H9 (cell line): ENCODE results near the gene TMEM273. TPM values are rescaled to one million over a fixed set of nuclear protein-coding genes. Genes with fewer than 3 reads are reported as not detected.

Experiments
- DNase-seq: peaks from one replicate; pipeline ENCODE4 v3.0.0-alpha.2; 2017
- H2AFZ ChIP-seq: one replicate; pipeline ENCODE4 v1.6.1; 2013; ENCODE audit warnings: mild to moderate bottlenecking, low read length, control low read depth, moderate library complexity
- H2AK5ac ChIP-seq: 2 replicates; pipeline ENCODE4 v1.6.1; 2013; ENCODE audit warnings: low read length, control low read depth, mixed read lengths; ENCODE audit not compliant: insufficient read length
- H2BK120ac ChIP-seq: one replicate; pipeline ENCODE4 v1.6.1; 2013; ENCODE audit warnings: low read depth, mild to moderate bottlenecking, low read length, control low read depth, inconsistent platforms; ENCODE audit not compliant: poor library complexity, severe bottlenecking
- H2BK12ac ChIP-seq: 2 replicates; pipeline ENCODE4 v1.6.1; 2013; ENCODE audit warnings: low read length, control low read depth, mixed read lengths, low read depth; ENCODE audit not compliant: insufficient read length
- H2BK15ac ChIP-seq: 2 replicates; pipeline ENCODE4 v1.6.1; 2013; ENCODE audit warnings: low read depth, low read length, control low read depth
- H2BK20ac ChIP-seq: one replicate; pipeline ENCODE4 v1.6.1; 2013; ENCODE audit warnings: low read depth, mild to moderate bottlenecking, low read length, control low read depth, inconsistent platforms; ENCODE audit not compliant: poor library complexity, severe bottlenecking
- H2BK5ac ChIP-seq: 2 replicates; pipeline ENCODE4 v1.6.1; 2013; ENCODE audit warnings: low read length, control low read depth, mixed read lengths; ENCODE audit not compliant: insufficient read length
- H3K14ac ChIP-seq: 2 replicates; pipeline ENCODE4 v1.6.1; 2013; ENCODE audit warnings: low read length, control low read depth; ENCODE audit not compliant: insufficient read depth
- H3K18ac ChIP-seq: 2 replicates; pipeline ENCODE4 v1.6.1; 2013; ENCODE audit warnings: low read depth, mild to moderate bottlenecking, mixed read lengths, low read length, control low read depth; ENCODE audit not compliant: insufficient read length
- H3K23ac ChIP-seq: 2 replicates; pipeline ENCODE4 v1.6.1; 2013; ENCODE audit warnings: low read length, control low read depth, mixed read lengths, low read depth; ENCODE audit not compliant: insufficient read length
- H3K23me2 ChIP-seq: 2 replicates; pipeline ENCODE4 v1.6.1; 2013; ENCODE audit warnings: low read depth, mild to moderate bottlenecking, mixed read lengths, low read length, control low read depth; ENCODE audit not compliant: insufficient read length, poor library complexity, severe bottlenecking
- H3K27ac ChIP-seq: 2 replicates; pipeline ENCODE4 v1.5.1; 2013; ENCODE audit warnings: low read length, control low read depth, mixed read lengths, low read depth; ENCODE audit not compliant: insufficient read length
- H3K27me3 ChIP-seq: 2 replicates; pipeline ENCODE4 v1.6.1; 2013; ENCODE audit warnings: low read length, control low read depth, inconsistent platforms; ENCODE audit not compliant: insufficient read depth
- H3K4ac ChIP-seq: 2 replicates; pipeline ENCODE4 v1.6.1; 2013; ENCODE audit warnings: low read depth, mild to moderate bottlenecking, control low read depth, inconsistent platforms, low read length, moderate library complexity
- H3K4me1 ChIP-seq: 2 replicates; pipeline ENCODE4 v1.6.1; 2013; ENCODE audit warnings: low read length, control low read depth, inconsistent platforms; ENCODE audit not compliant: insufficient read depth
- H3K4me2 ChIP-seq: 2 replicates; pipeline ENCODE4 v1.6.1; 2013; ENCODE audit warnings: low read length, control low read depth, mixed read lengths; ENCODE audit not compliant: insufficient read length, insufficient read depth
- H3K56ac ChIP-seq: 2 replicates; pipeline ENCODE4 v1.6.1; 2013; ENCODE audit warnings: low read depth, mild to moderate bottlenecking, mixed read lengths, low read length, control low read depth; ENCODE audit not compliant: insufficient read length
- H3K79me1 ChIP-seq: 2 replicates; pipeline ENCODE4 v1.6.1; 2013; ENCODE audit warnings: low read depth, mild to moderate bottlenecking, moderate library complexity, low read length, control low read depth, inconsistent platforms; ENCODE audit not compliant: insufficient read depth, poor library complexity, severe bottlenecking
- H3K79me2 ChIP-seq: 2 replicates; pipeline ENCODE4 v1.6.1; 2013; ENCODE audit warnings: low read length, control low read depth, inconsistent platforms; ENCODE audit not compliant: insufficient read depth
- H3K9ac ChIP-seq: 2 replicates; pipeline ENCODE4 v1.6.1; 2013; ENCODE audit warnings: low read length, control low read depth, mixed read lengths; ENCODE audit not compliant: insufficient read length; ENCODE audit errors: extremely low read depth
- H3K9me3 ChIP-seq: one replicate; pipeline ENCODE4 v1.6.1; 2013; ENCODE audit warnings: low read depth, low read length, inconsistent platforms; ENCODE audit not compliant: control insufficient read depth
- H3T11ph ChIP-seq: one replicate; pipeline ENCODE4 v1.6.1; 2013; ENCODE audit warnings: mild to moderate bottlenecking, low read length, control low read depth, inconsistent platforms
- H4K20me1 ChIP-seq: one replicate; pipeline ENCODE4 v1.6.1; 2013; ENCODE audit not compliant: control insufficient read depth, insufficient read length, insufficient read depth
- H4K5ac ChIP-seq: 2 replicates; pipeline ENCODE4 v1.6.1; 2013; ENCODE audit warnings: low read depth, mild to moderate bottlenecking, mixed read lengths, low read length, control low read depth; ENCODE audit not compliant: insufficient read length
- H4K8ac ChIP-seq: replicated peaks from 2 replicates; pipeline ENCODE4 v1.6.1; 2013; ENCODE audit warnings: low read length, control low read depth, mixed read lengths, low read depth; ENCODE audit not compliant: insufficient read length
- H4K91ac ChIP-seq: 2 replicates; pipeline ENCODE4 v1.6.1; 2013; ENCODE audit warnings: low read depth, mild to moderate bottlenecking, moderate library complexity, mixed read lengths, low read length, control low read depth; ENCODE audit not compliant: insufficient read length
- H3K27ac Mint-ChIP-seq, 3 experiments: 2 replicates in 2 of 3; 3 replicates in 1 of 3; pipeline ENCODE4 v1.8.0; 2020 to 2021; ENCODE audit warnings: mixed read lengths in 3 of 3, mild to moderate bottlenecking in 1 of 3, moderate library complexity in 1 of 3
- H3K27me3 Mint-ChIP-seq: 2 replicates; pipeline ENCODE4 v1.8.0; 2021; ENCODE audit warnings: low read depth, mild to moderate bottlenecking, moderate library complexity, mixed read lengths
- H3K36me3 Mint-ChIP-seq, 3 experiments: 2 replicates in 2 of 3; 3 replicates in 1 of 3; pipeline ENCODE4 v1.8.0; 2020 to 2021; ENCODE audit warnings: low read depth in 3 of 3, mixed read lengths in 3 of 3; ENCODE audit not compliant: insufficient read depth in 1 of 3
- H3K4me1 Mint-ChIP-seq, 2 experiments: 2 replicates each; pipeline ENCODE4 v1.8.0; 2020; ENCODE audit warnings: mixed read lengths in 2 of 2
- H3K4me3 Mint-ChIP-seq, 2 experiments: 2 replicates in 1 of 2; 3 replicates in 1 of 2; pipeline ENCODE4 v1.8.0; 2020 to 2021; ENCODE audit warnings: mild to moderate bottlenecking in 2 of 2, mixed read lengths in 2 of 2, moderate library complexity in 1 of 2
- H3K9me3 Mint-ChIP-seq, 2 experiments: 2 replicates in 1 of 2; 3 replicates in 1 of 2; pipeline ENCODE4 v1.8.0; 2020; ENCODE audit warnings: mild to moderate bottlenecking in 2 of 2, mixed read lengths in 2 of 2, moderate library complexity in 1 of 2
- CTCF ChIP-seq: fragments of 200-600 bp; sonication (generic); conservative IDR thresholded peaks from 3 replicates; pipeline ENCODE4 v1.8.0; 2021; ENCODE audit warnings: antibody characterized with exemption, mild to moderate bottlenecking
- WGBS: extraction: QIAGEN DNeasy Blood & Tissue Kit; methylation state at CpG from one replicate; pipeline ENCODE4 v1.1.7; 2013; ENCODE audit warnings: missing lambda C conversion rate, low lambda C conversion rate, mixed read lengths; ENCODE audit not compliant: insufficient read length; ENCODE audit errors: extremely low coverage; 5-methylcytosine and 5-hydroxymethylcytosine counted together
- total RNA-seq: library from RNA; stranded (reverse); gene quantifications from 2 replicates; pipeline ENCODE4 v1.2.1, GENCODE V29; 2021

Gene TMEM273
- total RNA-seq, 1 experiment from 2014 or later: not detected

- Histone ChIP-seq H2BK120ac (no peak overlapping the region), H3K9me3 (no peaks in the 10 kb centered on the region), H3K9ac (no peak overlapping the region), H3T11ph (no peak overlapping the region), H3K4me1 (no peaks in the 10 kb centered on the region), H2BK15ac (no peak overlapping the region), H3K79me1 (no peaks in the 10 kb centered on the region), H2AK5ac (no peak overlapping the region), H4K20me1 (no peaks in the 10 kb centered on the region), H2BK20ac (no peak overlapping the region), H3K79me2 (no peaks in the 10 kb centered on the region), H3K4ac (no peak overlapping the region), H3K23me2 (peaks cover 5% of the 10 kb centered on the region), H2AFZ (no peak overlapping the region), H3K18ac (no peak overlapping the region), H3K56ac (no peak overlapping the region), H2BK12ac (no peak overlapping the region), H4K5ac (no peak overlapping the region), H4K91ac (no peak overlapping the region), H3K4me2 (no peak overlapping the region), H3K14ac (no peak overlapping the region), H2BK5ac (no peak overlapping the region), H3K23ac (no peak overlapping the region), H4K8ac (no peak overlapping the region), H3K27ac (no peak overlapping the region), H3K27me3 (no peaks in the 10 kb centered on the region; the same call in 1 of the 2 replicates)
- Mint-ChIP-seq H3K4me1 (peaks cover 3 to 4% of the 10 kb centered on the region in 2 experiments; a peak in 1 of 4 replicates), H3K9me3 (no peaks in the 10 kb centered on the region; a peak in 1 of 5 replicates), H3K4me3 (no peak overlapping the region), H3K36me3 (no peaks in the 10 kb centered on the region), H3K27me3 (peaks cover 37% of the 10 kb centered on the region), H3K27ac (no peak overlapping the region)
- TF ChIP-seq CTCF: no peak
- DNase-seq: no peak
- no CpG with 5 or more reads among the region's 4 CpGs for WGBS
Measured at GRCh38 chr10:49117376-49118070, 70.7 kb downstream of the TMEM273 start.
